GM21737 (cell line): ENCODE results near the gene RHBDL1.
"Not testable (repeated sequence)": the region's sequence is repeated elsewhere in the genome, so short reads cannot be mapped to it uniquely, and the experiment has no call there.

Source experiments
- ATAC-seq: cut with Tn5 transposase; IDR thresholded peaks from one replicate; pipeline ENCODE4 v1.9.1; 2021; ENCODE audit warnings: mild to moderate bottlenecking, moderate library complexity; ENCODE audit not compliant: unreplicated experiment

The RHBDL1 gene

GRCh38 chr16:684961-685696 is 9.7 kb downstream of the RHBDL1 start:
- no peak for ATAC-seq

- no peak for ATAC-seq
These were observed 10.5 kb downstream of the RHBDL1 start for GRCh38 chr16:685967-686366.

- no peak for ATAC-seq
These were observed 11.2 kb downstream of the RHBDL1 start for GRCh38 chr16:686459-687260.

GRCh38 chr16:687499-687898 is 12.0 kb downstream of the RHBDL1 start:
- no peak for ATAC-seq

- ATAC-seq: no peak
These were observed 13.9 kb downstream of the RHBDL1 start for GRCh38 chr16:689175-689897.

- ATAC-seq: not testable (repeated sequence)
These were observed 15.8 kb downstream of the RHBDL1 start for GRCh38 chr16:691242-691641.

GRCh38 chr16:692356-693108 is 17.1 kb downstream of the RHBDL1 start:
- no peak for ATAC-seq

- ATAC-seq: no peak
These were observed 17.9 kb downstream of the RHBDL1 start for GRCh38 chr16:693364-693763.

GRCh38 chr16:693766-694165 is 18.3 kb downstream of the RHBDL1 start:
- ATAC-seq: no peak

- ATAC-seq: no peak
These were observed 18.9 kb downstream of the RHBDL1 start for GRCh38 chr16:694187-694862.

- no peak for ATAC-seq
These were observed 19.4 kb downstream of the RHBDL1 start for GRCh38 chr16:694863-695354.

GRCh38 chr16:695355-696089 is 20.1 kb downstream of the RHBDL1 start:
- no peak for ATAC-seq

- ATAC-seq: no peak
These were observed 23.6 kb downstream of the RHBDL1 start for GRCh38 chr16:698911-699671.

- no peak for ATAC-seq
These were observed 25.5 kb downstream of the RHBDL1 start for GRCh38 chr16:700684-701584.

- ATAC-seq: no peak
These were observed 26.9 kb downstream of the RHBDL1 start for GRCh38 chr16:702341-702740.

- no peak for ATAC-seq
These were observed 27.9 kb downstream of the RHBDL1 start for GRCh38 chr16:703406-703805.

- ATAC-seq: no peak
These were observed 28.6 kb downstream of the RHBDL1 start for GRCh38 chr16:704047-704446.
